K562 (cell line): ENCODE measurements around the gene NUP107. TPM values are rescaled to one million over a fixed set of nuclear protein-coding genes. Genes with fewer than 3 reads are reported as not detected.

Experiments used
- ATAC-seq: fragments of 200-7000 bp; cut with Tn5 transposase; 3 replicates; pipeline ENCODE4 v1.9.1; 2020; ENCODE audit warnings: moderate library complexity
- BruUV-seq: library from RNA; stranded (reverse); fragments of 400-500 nt; replicated peaks from 2 replicates; lab custom pipeline; 2021; lab: Mats Ljungman, UMichigan
- CTCF ChIA-PET: fragments of 300-600 bp; formaldehyde crosslinking; extraction: SDS; loops from one replicate; lab custom pipeline; 2021; ENCODE audit warnings: low intra/inter-chr PET ratio; lab: Yijun Ruan, JAX
- POLR2A ChIA-PET: fragments of 300-600, 350-650 bp; sonication (Branson Sonifier 250); formaldehyde crosslinking; extraction: SDS; loops from one replicate; lab custom pipeline; 2021; ENCODE audit warnings: antibody characterized with exemption, inconsistent platforms; lab: Yijun Ruan, JAX
- DNase-seq, 4 experiments: peaks; one replicate each; pipeline versions ENCODE4 v3.0.0 to v3.0.0-alpha.2; 2011 to 2018; ENCODE audit warnings: low spot score in 3 of 4, mixed read lengths in 3 of 4; ENCODE audit errors: extremely low read depth in 1 of 4
- FAIRE-seq: peaks from 2 replicates; lab custom pipeline; 2011; peaks lifted over from hg19 to GRCh38; lab: Jason Lieb, UNC
- H2AFZ ChIP-seq: 2 replicates; pipeline ENCODE4 v1.6.0; 2011; ENCODE audit warnings: low read depth, low read length, control low read depth, inconsistent platforms
- H3K27ac ChIP-seq: fragments of 200-600 bp; 3 replicates; pipeline ENCODE4 v1.8.0; 2011; ENCODE audit warnings: low read depth, mild to moderate bottlenecking, control low read depth, inconsistent platforms, low read length, moderate library complexity, mixed read lengths; ENCODE audit errors: extremely low read depth
- H3K27me3 ChIP-seq, 2 experiments: fragments of 300-600 bp in 1 of 2; 2 replicates in 1 of 2; 3 replicates in 1 of 2; pipeline versions ENCODE4 v1.6.0 to v1.8.0; 2011; ENCODE audit warnings: inconsistent platforms in 2 of 2, low read length in 2 of 2, mild to moderate bottlenecking in 1 of 2, mixed read lengths in 1 of 2, moderate library complexity in 1 of 2; ENCODE audit not compliant: control insufficient read depth in 2 of 2, insufficient read depth in 2 of 2
- H3K36me3 ChIP-seq: fragments of 300-600 bp; 3 replicates; pipeline ENCODE4 v1.8.0; 2011; ENCODE audit warnings: mild to moderate bottlenecking, low read length, inconsistent platforms; ENCODE audit not compliant: control insufficient read depth, insufficient read depth
- H3K4me1 ChIP-seq, 2 experiments: fragments of 200-600 bp in 1 of 2; replicated peaks in 1 of 2; 2 replicates in 1 of 2; 3 replicates in 1 of 2; pipeline versions ENCODE4 v1.5.1 to v1.8.0; 2011; ENCODE audit warnings: inconsistent platforms in 2 of 2, low read length in 2 of 2, mild to moderate bottlenecking in 1 of 2, mixed read lengths in 1 of 2, moderate library complexity in 1 of 2; ENCODE audit not compliant: control insufficient read depth in 2 of 2, insufficient read depth in 2 of 2
- H3K4me2 ChIP-seq: 2 replicates; pipeline ENCODE4 v1.6.1; 2011; ENCODE audit warnings: low read length, control low read depth, inconsistent platforms, mixed read lengths; ENCODE audit not compliant: insufficient read depth
- H3K4me3 ChIP-seq: fragments of 200-600 bp; sonication (generic), shearing (Covaris generic); 2 replicates; pipeline ENCODE4 v1.5.1; 2016; ENCODE audit warnings: control low read depth, inconsistent platforms
- H3K79me2 ChIP-seq: fragments of 200-600 bp; 3 replicates; pipeline ENCODE4 v1.8.0; 2011; ENCODE audit warnings: low read length, inconsistent platforms; ENCODE audit not compliant: control insufficient read depth, insufficient read depth
- H3K9ac ChIP-seq, 2 experiments: 2 replicates each; pipeline versions ENCODE4 v1.6.0 to v1.6.1; 2011; ENCODE audit warnings: low read depth in 2 of 2, low read length in 2 of 2, control low read depth in 1 of 2, inconsistent platforms in 1 of 2, mild to moderate bottlenecking in 1 of 2, mixed read lengths in 1 of 2; ENCODE audit not compliant: insufficient read depth in 1 of 2
- H3K9me1 ChIP-seq: one replicate; pipeline ENCODE4 v1.6.0; 2011; ENCODE audit warnings: inconsistent platforms, mild to moderate bottlenecking, low read length, moderate library complexity; ENCODE audit not compliant: control insufficient read depth, insufficient read depth
- H3K9me3 ChIP-seq: replicated peaks from 2 replicates; pipeline ENCODE4 v1.5.1; 2011; ENCODE audit warnings: low read depth, low read length, inconsistent platforms; ENCODE audit not compliant: control insufficient read depth, insufficient read depth
- H4K20me1 ChIP-seq: replicated peaks from 2 replicates; pipeline ENCODE4 v1.6.1; 2011; ENCODE audit warnings: low read length, inconsistent platforms, mixed read lengths; ENCODE audit not compliant: control insufficient read depth, insufficient read depth
- BACH1 ChIP-seq: fragments of 200-800 bp; sonication (Bioruptor generic); IDR thresholded peaks from 2 replicates; pipeline ENCODE4 v1.6.1; 2016; ENCODE audit warnings: missing genetic modification characterization, missing compliant biosample characterization
- CHCHD3 ChIP-seq: fragments of 250-450 bp; sonication (Bioruptor Pico); IDR thresholded peaks from 2 replicates; pipeline ENCODE4 v2.1.2; 2022; ENCODE audit warnings: mild to moderate bottlenecking
- HMGN3 ChIP-seq: IDR thresholded peaks from 2 replicates; pipeline ENCODE4 v1.6.1; 2011; ENCODE audit warnings: borderline replicate concordance, low read depth, mild to moderate bottlenecking, mixed read lengths, low read length; ENCODE audit not compliant: insufficient read length; ENCODE audit errors: extremely low read depth
- NCOA1 ChIP-seq: fragments of 450-650 bp; IDR thresholded peaks from 2 replicates; pipeline ENCODE4 v1.6.1; 2016; ENCODE audit warnings: low read depth
- NFRKB ChIP-seq: fragments of 450-650 bp; IDR thresholded peaks from 2 replicates; pipeline ENCODE4 v1.6.1; 2016; ENCODE audit warnings: low read depth
- POLR2A ChIP-seq: fragments of 450-650 bp; conservative IDR thresholded peaks from 2 replicates; pipeline ENCODE4 v1.6.1; 2016
- PTTG1 ChIP-seq: fragments of 450-650 bp; IDR thresholded peaks from 2 replicates; pipeline ENCODE4 v1.6.1; 2016; ENCODE audit warnings: low read depth, mild to moderate bottlenecking, missing genetic modification characterization, missing compliant biosample characterization
- RFX1 ChIP-seq: fragments of 450-650 bp; IDR thresholded peaks from 2 replicates; pipeline ENCODE4 v1.6.1; 2016; ENCODE audit warnings: mild to moderate bottlenecking, moderate library complexity
- RFX7 ChIP-seq: fragments of 250-450 bp; sonication (Bioruptor Pico); IDR thresholded peaks from 2 replicates; pipeline ENCODE4 v1.5.1; 2021; ENCODE audit warnings: mild to moderate bottlenecking
- RNF219 ChIP-seq: fragments of 250-450 bp; sonication (Bioruptor Pico); IDR thresholded peaks from 2 replicates; pipeline ENCODE4 v1.5.0; 2022; ENCODE audit warnings: mild to moderate bottlenecking
- SOX6 ChIP-seq: fragments of 450-650 bp; IDR thresholded peaks from 2 replicates; pipeline ENCODE4 v1.6.1; 2014; ENCODE audit warnings: mild to moderate bottlenecking
- SRSF9 ChIP-seq: fragments of 200-400 bp; formaldehyde crosslinking; IDR thresholded peaks from 2 replicates; pipeline ENCODE4 v1.6.1; 2017; ENCODE audit warnings: low read depth, low read length, borderline replicate concordance
- TAF9B ChIP-seq: fragments of 450-650 bp; IDR thresholded peaks from 2 replicates; pipeline ENCODE4 v1.6.1; 2018; ENCODE audit warnings: mild to moderate bottlenecking; ENCODE audit not compliant: partially characterized antibody
- TCF15 ChIP-seq: fragments of 250-450 bp; sonication (Bioruptor Pico); IDR thresholded peaks from 2 replicates; pipeline ENCODE4 v1.8.0; 2022; ENCODE audit warnings: moderate library complexity, mild to moderate bottlenecking, inconsistent platforms
- U2AF2 ChIP-seq: fragments of 200-400 bp; formaldehyde crosslinking; optimal IDR thresholded peaks from 2 replicates; pipeline ENCODE3; 2017; ENCODE audit warnings: low read depth, mild to moderate bottlenecking, low read length
- USF2 ChIP-seq: sonication (generic); formaldehyde crosslinking; IDR thresholded peaks from 2 replicates; pipeline ENCODE4 v1.5.0; 2020; ENCODE audit warnings: missing genetic modification reagents
- ZNF124 ChIP-seq: sonication (generic); formaldehyde crosslinking; IDR thresholded peaks from 2 replicates; pipeline ENCODE4 v1.8.1; 2022; ENCODE audit warnings: missing genetic modification reagents
- ZNF3 ChIP-seq: fragments of 250-450 bp; sonication (Bioruptor Pico); IDR thresholded peaks from 2 replicates; pipeline ENCODE4 v1.5.0; 2021; ENCODE audit warnings: mild to moderate bottlenecking, moderate library complexity
- WGBS: fragments of 100-300 bp; shearing (Covaris generic); methylation state at CpG from one replicate; pipeline ENCODE4 v1.1.6; 2016; ENCODE audit warnings: low coverage, mixed read lengths; ENCODE audit not compliant: insufficient coverage; ENCODE audit errors: missing lambda C conversion rate; 5-methylcytosine and 5-hydroxymethylcytosine counted together
- in situ Hi-C: fragments of 300-500 bp; cut with MboI; formaldehyde crosslinking; loops from 4 replicates; pipeline ENCODE4 v1.15.0; 2018; ENCODE audit warnings: inconsistent platforms, mixed read lengths
- intact Hi-C: fragments of 100-400 bp; cut with micrococcal nuclease; formaldehyde crosslinking; loops from 2 replicates; pipeline ENCODE4 v1.14.2; 2022
- polyA plus RNA-seq, 8 experiments: library from polyadenylated mRNA; depleted of rRNA in 4 of 8; stranded (reverse) in 5 of 8; unstranded in 3 of 8; fragments of >200 nt; fragmentation: Nextera tagmentation in 2 of 8; fragmentation: Illumina TruSeq in 1 of 8; extraction: Ambion mirVana in 2 of 8; extraction: Trizol in 1 of 8; gene quantifications; 2 replicates each; pipeline versions ENCODE4 v1.2.1 to v1.2.3, GENCODE V29; 2011 to 2014; ENCODE audit warnings: inconsistent platforms in 1 of 8, missing spikeins in 1 of 8
- total RNA-seq, 7 experiments: library from RNA; depleted of rRNA in 6 of 7; stranded (reverse); fragments of >200 nt in 6 of 7; fragmentation: Illumina TruSeq in 2 of 7; extraction: Trizol in 2 of 7; gene quantifications; 2 replicates each; pipeline versions ENCODE4 v1.2.1 to v1.2.3, GENCODE V29; 2011 to 2021; ENCODE audit warnings: low replicate concordance in 1 of 7

The NUP107 gene
- total and polyA plus RNA-seq, 9 of the 15 experiments (the other 6 are each of a cell fraction or from before 2014, with no cell fraction given), result 129 to 277 (median 199) TPM

- no peak for TF ChIP-seq RNF219 (CRISPR knock-in tag)
- TF ChIP-seq BACH1, result no peak
- TF ChIP-seq USF2 (CRISPR knock-in tag), result no peak
- no peak for TF ChIP-seq NFRKB
- TF ChIP-seq, all 486 proteins: peak for 0
Measured at GRCh38 chr12:68789144-68789878, 102.5 kb downstream of the NUP107 start (continued).

GRCh38 chr12:68790081-68790951 is 103.5 kb downstream of the NUP107 start:
- no peak overlapping the region for H2AFZ ChIP-seq
- no peaks in the 10 kb centered on the region for H4K20me1 ChIP-seq
- CTCF ChIA-PET, result no interaction called here
- H3K9me1 ChIP-seq, result no peaks in the 10 kb centered on the region
- POLR2A ChIA-PET, result no interaction called here
- FAIRE-seq, result no peak
- no peak overlapping the region for H3K27ac ChIP-seq
- H3K4me1 ChIP-seq, result peaks cover 4 to 8% of the 10 kb centered on the region in 2 experiments; a peak in 4 of 5 replicates
- no peak for DNase-seq
- in situ Hi-C loops, result no loop called here
- no peak for ATAC-seq
- H3K9ac ChIP-seq, result no peak overlapping the region
- no peak overlapping the region for H3K4me2 ChIP-seq
- WGBS, result 64% methylated on average over 12 of the region's 13 CpGs
- BruUV-seq, result no TSS peak
- H3K4me3 ChIP-seq, result no peak overlapping the region
- intact Hi-C loops, result no loop called here
- no peaks in the 10 kb centered on the region for H3K79me2 ChIP-seq
- no peaks in the 10 kb centered on the region for H3K27me3 ChIP-seq
- no peaks in the 10 kb centered on the region for H3K36me3 ChIP-seq
- no peaks in the 10 kb centered on the region for H3K9me3 ChIP-seq
- TF ChIP-seq ZNF124 (CRISPR knock-in tag), result no peak
- TF ChIP-seq SRSF9, result no peak
- no peak for TF ChIP-seq TAF9B
- TF ChIP-seq PTTG1, result no peak
- no peak for TF ChIP-seq U2AF2
- TF ChIP-seq CHCHD3 (CRISPR knock-in tag), result no peak
- TF ChIP-seq ZNF3 (CRISPR knock-in tag), result no peak
- no peak for TF ChIP-seq RFX1
- no peak for TF ChIP-seq HMGN3
- TF ChIP-seq NFRKB, result no peak
- no peak for TF ChIP-seq POLR2A
- TF ChIP-seq TCF15 (CRISPR knock-in tag), result no peak
- TF ChIP-seq SOX6, result no peak
- no peak for TF ChIP-seq NCOA1
- TF ChIP-seq RFX7 (CRISPR knock-in tag), result no peak
